ENCODE measurements around the gene CHD9NB.

CHD9NB gene

GRCh38 chr16:53034306-53034705 lies 18.4 kb downstream of the CHD9NB start:
- no peak for DNase-seq (ENCODE audit: low read depth in 4 of 4, low spot score in 1 of 4)

- no peak for DNase-seq (ENCODE audit: low read depth in 4 of 4, low spot score in 1 of 4)
Observed at GRCh38 chr16:53031323-53031942, 21.3 kb downstream of the CHD9NB start.

GRCh38 chr16:53029971-53030370 lies 22.7 kb downstream of the CHD9NB start:
- DNase-seq (ENCODE audit: low read depth in 4 of 4, low spot score in 1 of 4) = no peak

GRCh38 chr16:53024045-53024444 lies 28.7 kb downstream of the CHD9NB start:
- no peak for DNase-seq (ENCODE audit: low read depth in 4 of 4, low spot score in 1 of 4)

- no peak for DNase-seq (ENCODE audit: low read depth in 4 of 4, low spot score in 1 of 4)
Observed at GRCh38 chr16:53022374-53022773, 30.3 kb downstream of the CHD9NB start.

- DNase-seq (ENCODE audit: low read depth in 4 of 4, low spot score in 1 of 4) = no peak
Observed at GRCh38 chr16:53018834-53019416, 33.8 kb downstream of the CHD9NB start.

- DNase-seq (ENCODE audit: low read depth in 4 of 4, low spot score in 1 of 4) = no peak
Observed at GRCh38 chr16:53014287-53014686, 38.4 kb downstream of the CHD9NB start.

GRCh38 chr16:53007095-53007494 lies 45.6 kb downstream of the CHD9NB start:
- no peak for DNase-seq (ENCODE audit: low read depth in 4 of 4, low spot score in 1 of 4)

- DNase-seq (ENCODE audit: low read depth in 4 of 4, low spot score in 1 of 4) = no peak
Observed at GRCh38 chr16:52997922-52998321, 54.8 kb downstream of the CHD9NB start.

- no peak for DNase-seq (ENCODE audit: low read depth in 4 of 4, low spot score in 1 of 4)
Observed at GRCh38 chr16:52994942-52995341, 57.8 kb downstream of the CHD9NB start.

- DNase-seq (ENCODE audit: low read depth in 4 of 4, low spot score in 1 of 4) = no peak
Observed at GRCh38 chr16:52993179-52993578, 59.5 kb downstream of the CHD9NB start.

- DNase-seq (ENCODE audit: low read depth in 4 of 4, low spot score in 1 of 4) = no peak
Observed at GRCh38 chr16:52991572-52991971, 61.1 kb downstream of the CHD9NB start.

Data from stimulated activated CD4-positive, alpha-beta T cell treated with anti-CD3 and anti-CD28 coated beads, Interleukin-1b, Interleukin-23, amount 100 ng/mL, for 24 hours (primary cell).